Neural progenitor cell (in vitro differentiated cells): ENCODE data around the gene ELMO1.
A peak's percentile ranks its signal among the peaks of the same experiment; 100 is the strongest.

Source experiments
- EZH2 ChIP-seq: fragments of 200-600 bp; sonication (generic); IDR thresholded peaks from 2 replicates; pipeline ENCODE4 v1.6.1; 2017; ENCODE audit warnings: antibody characterized with exemption, mild to moderate bottlenecking, moderate library complexity
- EZH2phosphoT487 ChIP-seq: fragments of 200-600 bp; sonication (generic); IDR thresholded peaks from 2 replicates; pipeline ENCODE4 v1.6.1; 2017; ENCODE audit warnings: antibody characterized with exemption
- TF ChIP-seq, protein P1 (sequence below): fragments of 200-600 bp; sonication (generic); IDR thresholded peaks from 2 replicates; pipeline ENCODE4 v1.5.1; 2017; ENCODE audit warnings: antibody characterized with exemption, mild to moderate bottlenecking

DNA sequence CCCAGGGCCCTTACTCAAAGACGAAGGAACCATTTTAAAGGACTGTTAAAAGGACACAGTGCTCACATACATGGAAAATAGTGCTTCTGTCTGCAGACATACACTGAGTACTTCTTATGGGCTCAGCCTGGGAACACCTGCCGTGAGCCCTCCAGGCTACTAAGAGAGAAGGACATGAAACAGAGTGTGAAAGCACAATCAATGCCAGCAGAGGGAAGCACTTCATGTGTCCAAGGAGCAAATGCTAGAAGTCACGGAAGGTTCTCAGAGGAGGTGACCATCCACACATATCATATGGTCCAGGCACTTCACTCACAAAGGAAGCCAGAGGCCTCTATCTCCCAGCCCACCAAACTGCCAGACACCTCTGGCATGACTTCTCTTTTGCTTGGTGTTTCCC lies 15.5 kb downstream of the ELMO1 start:
- TF ChIP-seq, protein P1, sequence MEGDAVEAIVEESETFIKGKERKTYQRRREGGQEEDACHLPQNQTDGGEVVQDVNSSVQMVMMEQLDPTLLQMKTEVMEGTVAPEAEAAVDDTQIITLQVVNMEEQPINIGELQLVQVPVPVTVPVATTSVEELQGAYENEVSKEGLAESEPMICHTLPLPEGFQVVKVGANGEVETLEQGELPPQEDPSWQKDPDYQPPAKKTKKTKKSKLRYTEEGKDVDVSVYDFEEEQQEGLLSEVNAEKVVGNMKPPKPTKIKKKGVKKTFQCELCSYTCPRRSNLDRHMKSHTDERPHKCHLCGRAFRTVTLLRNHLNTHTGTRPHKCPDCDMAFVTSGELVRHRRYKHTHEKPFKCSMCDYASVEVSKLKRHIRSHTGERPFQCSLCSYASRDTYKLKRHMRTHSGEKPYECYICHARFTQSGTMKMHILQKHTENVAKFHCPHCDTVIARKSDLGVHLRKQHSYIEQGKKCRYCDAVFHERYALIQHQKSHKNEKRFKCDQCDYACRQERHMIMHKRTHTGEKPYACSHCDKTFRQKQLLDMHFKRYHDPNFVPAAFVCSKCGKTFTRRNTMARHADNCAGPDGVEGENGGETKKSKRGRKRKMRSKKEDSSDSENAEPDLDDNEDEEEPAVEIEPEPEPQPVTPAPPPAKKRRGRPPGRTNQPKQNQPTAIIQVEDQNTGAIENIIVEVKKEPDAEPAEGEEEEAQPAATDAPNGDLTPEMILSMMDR, result peak; percentile 20
- TF ChIP-seq EZH2phosphoT487 (no peak), EZH2 (no peak)
